HG02571 (cell line): Measurements from ENCODE around the gene CLIC1.
"Not testable (repeated sequence)": the region's sequence is repeated elsewhere in the genome, so short reads cannot be mapped to it uniquely, and the experiment has no call there.

Experiments used
- ATAC-seq: cut with Tn5 transposase; IDR thresholded peaks from one replicate; pipeline ENCODE4 v1.9.1; 2021; ENCODE audit warnings: mild to moderate bottlenecking, moderate library complexity; ENCODE audit not compliant: unreplicated experiment

CLIC1 gene

DNA sequence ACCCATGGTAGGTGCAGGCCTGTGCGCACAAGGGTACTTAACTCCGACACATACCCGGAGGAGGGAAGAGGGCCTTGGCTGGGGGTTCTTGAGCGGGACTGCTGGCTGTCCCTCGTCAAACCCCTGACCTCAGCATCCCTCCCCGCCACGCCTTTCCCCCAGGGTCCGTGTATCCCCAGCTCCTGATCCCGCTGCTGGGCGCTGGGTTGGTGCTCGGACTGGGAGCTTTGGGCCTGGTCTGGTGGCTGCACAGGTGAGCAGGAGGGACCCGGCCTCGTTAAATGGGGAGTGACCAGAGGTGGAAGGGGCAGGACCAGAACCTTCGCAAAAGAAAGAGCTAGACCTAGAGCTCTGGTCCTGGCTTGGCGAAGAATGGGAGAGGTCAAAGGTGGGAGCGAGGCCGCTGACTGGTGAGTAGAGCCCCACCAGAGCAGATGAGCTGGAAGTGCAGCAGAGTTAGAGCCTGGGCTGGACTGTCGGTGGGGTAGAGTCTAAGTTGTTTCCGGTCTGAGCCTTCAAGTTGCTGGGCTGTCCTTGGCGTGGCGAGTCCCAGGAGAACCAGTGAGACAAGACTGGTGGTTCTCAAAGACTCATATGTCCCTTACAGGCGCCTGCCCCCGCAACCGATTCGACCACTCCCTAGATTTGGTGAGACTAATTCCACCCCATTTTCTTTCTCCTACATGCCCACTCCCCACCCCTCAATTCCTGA, 12.2 kb downstream of the CLIC1 start:
- ATAC-seq = no peak

DNA sequence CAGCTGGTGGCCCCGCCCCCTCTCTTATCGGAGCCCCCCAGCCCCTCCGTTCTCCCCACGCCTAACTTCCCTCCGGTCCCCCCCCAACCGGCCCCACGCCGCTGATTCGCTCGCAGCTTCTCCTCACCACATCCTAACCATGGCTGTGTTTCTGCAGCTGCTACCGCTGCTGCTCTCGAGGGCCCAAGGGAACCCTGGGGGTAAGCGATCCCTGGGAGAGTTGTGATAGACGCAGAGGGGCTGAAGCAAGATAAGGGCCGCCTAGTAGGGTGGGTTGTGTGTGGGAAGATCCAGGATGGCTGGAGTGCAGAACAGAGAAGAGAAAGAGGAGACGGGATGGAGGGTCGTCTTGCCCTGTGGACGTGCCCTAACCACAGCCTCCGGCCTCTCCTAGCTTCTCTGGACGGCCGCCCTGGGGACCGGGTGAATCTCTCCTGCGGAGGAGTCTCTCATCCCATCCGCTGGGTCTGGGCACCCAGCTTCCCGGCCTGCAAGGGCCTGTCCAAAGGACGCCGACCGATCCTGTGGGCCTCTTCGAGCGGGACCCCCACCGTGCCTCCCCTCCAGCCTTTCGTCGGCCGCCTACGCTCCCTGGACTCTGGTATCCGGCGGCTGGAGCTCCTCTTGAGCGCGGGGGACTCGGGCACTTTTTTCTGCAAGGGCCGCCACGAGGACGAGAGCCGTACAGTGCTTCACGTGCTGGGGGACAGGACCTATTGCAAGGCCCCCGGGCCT, 12.9 kb downstream of the CLIC1 start, which contains the start of gene MPIG6B:
TSS of gene MPIG6B (plus strand) at position 129 of the 735 bp plus-strand sequence. CDS start at position 140, 11 bp downstream.
- ATAC-seq = no peak

DNA sequence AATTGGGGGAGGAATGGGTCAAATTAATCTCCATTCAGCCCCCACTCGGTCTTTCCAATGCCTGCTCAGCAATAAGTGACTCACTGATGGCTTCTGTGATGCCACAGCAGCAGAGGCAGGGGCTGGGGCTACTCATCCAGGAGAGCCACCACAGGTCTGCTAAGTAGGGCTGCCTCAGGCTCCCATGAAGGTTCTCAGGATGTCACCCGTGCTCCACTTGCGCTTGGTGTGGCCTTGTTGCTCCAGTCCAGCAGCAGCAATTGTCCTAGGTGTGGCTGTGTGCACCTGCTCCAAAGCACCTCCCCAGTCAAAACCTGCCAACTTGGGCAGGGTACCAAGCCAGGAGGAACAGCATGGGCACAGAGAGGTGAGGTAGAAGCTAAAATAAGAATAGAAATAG, 14.2 kb downstream of the CLIC1 start:
- no peak for ATAC-seq

DNA sequence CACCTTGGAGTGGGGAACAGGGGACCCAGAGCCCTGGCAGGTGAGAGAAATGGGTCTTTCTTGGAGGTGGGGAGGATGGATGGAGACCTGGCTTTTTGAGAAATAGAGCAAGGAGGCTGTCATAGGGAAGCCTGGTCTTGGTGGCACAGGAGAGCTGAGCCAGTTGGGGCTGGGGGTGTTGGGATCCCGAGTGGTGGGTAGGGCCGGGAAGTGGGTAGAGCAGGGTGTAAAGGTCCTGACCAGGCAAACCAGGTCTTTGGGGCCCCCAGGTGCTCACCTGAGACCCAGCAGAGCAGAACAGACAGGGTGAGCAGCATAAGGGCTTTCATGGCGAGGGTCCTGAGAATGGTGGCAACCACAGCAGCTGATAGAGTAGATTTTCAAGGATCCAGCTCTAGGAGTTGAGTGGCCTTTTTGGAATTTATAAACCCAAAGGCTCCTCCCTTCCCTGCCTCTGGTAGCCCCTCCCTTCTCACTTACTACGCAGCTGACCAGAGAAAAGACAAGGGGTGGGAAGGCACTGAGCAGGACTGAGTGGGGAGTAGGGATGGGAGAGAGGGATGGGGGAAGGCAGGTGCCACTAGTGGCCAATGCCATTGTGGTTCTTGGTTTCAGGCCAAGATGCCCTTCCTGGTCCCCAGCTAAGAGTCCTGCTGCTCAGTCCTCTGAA, 14.8 kb downstream of the CLIC1 start, which contains the start of gene LY6G6C:
TSS of gene LY6G6C (minus strand) at position 396 of the 670 bp plus-strand sequence. CDS start at position 329, 67 bp downstream.
- ATAC-seq = no peak

- ATAC-seq = no peak
Observed at GRCh38 chr6:31720196-31720770, 16.0 kb downstream of the CLIC1 start.

DNA sequence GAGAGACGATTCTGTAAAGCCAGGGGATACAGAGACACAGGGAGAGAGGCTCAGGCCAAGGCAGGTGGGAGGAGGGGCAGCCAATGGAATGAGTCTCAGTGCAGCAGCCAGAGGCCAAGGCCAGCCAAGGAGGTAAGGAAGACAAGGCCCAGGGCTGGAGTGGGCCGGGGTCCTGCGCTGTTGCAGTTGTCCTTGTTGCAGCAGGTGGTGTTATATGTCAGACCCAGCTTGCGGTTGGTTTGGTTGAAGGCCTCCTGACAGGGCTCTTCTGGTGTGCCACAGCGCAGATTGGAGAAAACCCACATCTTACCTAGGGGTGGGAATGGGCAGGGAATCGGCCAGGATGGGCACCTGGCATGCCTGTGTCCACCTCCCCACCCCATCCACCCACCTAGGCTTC, 17.3 kb downstream of the CLIC1 start:
- ATAC-seq = no peak

DNA sequence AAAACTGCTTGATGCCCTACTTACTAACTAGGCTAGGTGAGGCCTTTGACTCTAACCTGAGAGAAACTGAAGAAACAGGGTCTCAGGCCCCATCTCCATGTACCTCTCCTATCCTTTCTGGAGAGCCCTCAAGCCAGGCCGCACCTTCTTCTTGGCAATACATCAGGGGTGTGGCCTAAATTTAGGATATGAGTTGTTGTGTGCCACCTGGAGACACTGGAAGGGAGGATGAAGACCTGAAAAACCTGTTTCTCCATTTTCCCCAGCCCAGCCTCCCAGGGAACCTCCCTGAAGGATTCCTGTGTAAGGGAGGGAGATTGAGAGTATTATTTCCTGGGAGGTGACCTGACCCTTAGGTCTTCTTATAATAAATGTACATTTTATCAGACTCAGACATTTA, 18.1 kb downstream of the CLIC1 start:
- ATAC-seq = no peak

- ATAC-seq = no peak
Observed at GRCh38 chr6:31717499-31718222, 18.7 kb downstream of the CLIC1 start.

GRCh38 chr6:31715022-31715958, 21.0 kb downstream of the CLIC1 start, which contains the start of gene LY6G6D:
TSS of gene LY6G6D (plus strand) at chr6:31715348. CDS start at chr6:31715356, 8 bp downstream.
- ATAC-seq = no peak

GRCh38 chr6:31713991-31714684, 22.2 kb downstream of the CLIC1 start:
- ATAC-seq = no peak

DNA sequence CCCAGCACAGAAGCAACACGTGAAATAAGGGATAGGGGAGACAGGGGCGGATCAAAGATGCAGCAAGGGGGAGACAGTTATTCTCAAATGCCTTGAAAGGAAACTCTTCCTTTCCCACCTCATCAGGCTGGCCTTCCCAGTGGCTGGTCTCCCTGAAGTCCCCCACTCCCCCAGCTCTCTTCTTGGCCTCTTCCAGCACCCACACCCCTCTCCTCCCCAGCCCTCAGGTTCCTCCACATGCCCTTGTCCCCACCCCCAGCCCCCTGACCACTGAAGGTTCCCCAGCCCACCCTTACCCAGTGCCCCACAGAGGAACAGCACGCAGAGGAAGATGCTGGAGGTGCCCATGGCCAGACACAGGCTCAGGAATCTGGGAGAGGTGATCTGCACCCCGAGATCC, 22.9 kb downstream of the CLIC1 start:
- no peak for ATAC-seq

DNA sequence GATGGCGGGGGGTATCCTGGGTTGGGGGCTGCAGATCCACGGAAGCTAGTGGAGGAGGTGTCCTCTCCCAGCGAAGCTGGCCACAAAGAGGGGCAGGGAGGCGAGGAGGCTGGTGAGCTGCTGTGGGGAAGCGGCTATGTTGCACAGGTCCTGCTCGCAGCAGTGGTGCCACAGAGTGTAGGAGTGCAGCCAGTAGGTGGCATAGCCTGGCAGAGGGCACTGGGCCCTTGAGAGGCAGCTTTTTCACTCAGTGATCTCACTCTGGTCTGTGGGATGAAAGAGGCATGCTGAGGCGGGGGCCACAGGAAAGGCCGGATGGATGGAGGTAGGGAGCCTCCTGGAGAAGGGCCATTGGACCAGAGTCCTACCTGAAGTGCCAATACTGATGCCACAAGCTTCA, 24.0 kb downstream of the CLIC1 start:
- no peak for ATAC-seq

DNA sequence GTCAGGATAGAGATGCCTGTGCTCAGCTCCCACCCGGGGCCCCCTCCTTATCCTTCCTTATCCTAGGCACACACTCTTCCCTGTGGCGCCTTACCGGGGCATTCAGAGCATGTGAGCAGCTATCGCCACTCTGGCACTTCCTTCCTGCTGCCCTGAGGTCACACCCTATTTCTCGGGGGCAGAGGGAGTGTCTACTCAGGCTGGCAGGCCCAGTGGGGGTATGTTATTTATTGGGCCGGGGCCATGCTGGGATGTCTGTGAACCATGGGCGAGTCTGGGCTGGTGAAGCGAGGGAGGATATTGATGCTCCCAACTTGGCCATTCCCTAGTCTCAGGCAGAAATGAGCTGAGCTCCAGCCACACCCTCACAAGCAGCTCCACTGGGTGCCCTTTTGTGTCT, 25.1 kb downstream of the CLIC1 start:
- no peak for ATAC-seq

DNA sequence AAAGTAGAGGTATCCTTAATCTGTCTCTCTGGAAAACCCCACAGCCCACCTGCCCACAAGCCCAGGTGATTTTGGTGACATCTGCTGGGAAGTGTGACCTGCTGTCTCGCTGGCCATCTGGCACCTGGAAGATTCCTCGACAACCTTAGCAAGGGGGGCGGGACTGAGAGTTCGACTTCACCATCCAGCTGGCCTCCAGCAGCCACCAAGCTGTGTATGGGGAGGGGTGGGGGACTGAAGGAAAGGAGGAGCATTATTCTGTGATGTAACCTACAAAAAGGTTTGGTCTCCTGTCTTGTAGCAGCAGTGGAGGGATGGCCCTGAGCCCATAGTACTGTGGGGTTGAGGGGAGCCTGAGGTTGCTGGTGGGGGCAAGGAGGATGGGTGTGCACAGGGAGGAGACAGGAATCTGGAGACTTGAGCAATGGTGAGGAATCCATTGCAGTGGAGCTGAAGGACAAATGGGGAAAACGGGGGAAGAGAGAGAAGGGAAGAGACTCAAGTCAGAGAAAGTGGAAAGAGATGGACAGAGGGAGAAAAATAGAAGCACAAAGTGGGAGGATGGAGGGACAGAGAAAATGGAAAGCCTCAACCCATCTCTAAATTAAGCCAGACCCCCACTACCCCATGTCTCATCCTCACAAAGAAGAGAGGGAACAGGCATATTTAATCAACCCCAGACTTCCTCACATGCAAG, 25.7 kb downstream of the CLIC1 start:
- ATAC-seq = no peak

DNA sequence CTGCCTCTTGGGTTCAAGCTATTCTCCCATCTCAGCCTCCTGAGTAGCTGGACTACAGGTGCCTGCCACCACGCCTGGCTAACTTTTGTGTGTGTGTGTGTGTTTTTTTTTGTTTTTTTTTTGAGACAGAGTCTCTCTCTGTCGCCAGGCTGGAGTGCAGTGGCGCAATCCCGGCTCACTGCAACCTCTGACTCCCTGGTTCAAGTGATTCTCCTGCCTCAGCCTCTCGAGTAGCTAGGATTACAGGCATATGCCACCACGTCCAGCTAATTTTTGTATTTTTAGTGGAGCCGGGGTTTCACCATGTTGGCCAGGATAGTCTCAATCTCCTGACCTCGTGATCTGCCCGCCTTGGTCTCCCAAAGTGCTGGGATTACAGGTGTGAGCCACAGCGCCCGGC, 27.2 kb downstream of the CLIC1 start:
- ATAC-seq = not testable (repeated sequence)

GRCh38 chr6:31708224-31708623, 28.1 kb downstream of the CLIC1 start:
- ATAC-seq = no peak

- no peak for ATAC-seq
Observed at GRCh38 chr6:31707701-31708100, 28.6 kb downstream of the CLIC1 start.

GRCh38 chr6:31706599-31706998, 29.7 kb downstream of the CLIC1 start, which contains the start of gene LY6G6F:
TSS of gene LY6G6F (plus strand) at chr6:31706866. CDS start at chr6:31706907, 41 bp downstream.
- ATAC-seq = no peak
